ENCODE results near the gene ABCB11.
"Not testable (repeated sequence)": the region's sequence is repeated elsewhere in the genome, so short reads cannot be mapped to it uniquely, and the experiment has no call there.

Gene ABCB11

DNA sequence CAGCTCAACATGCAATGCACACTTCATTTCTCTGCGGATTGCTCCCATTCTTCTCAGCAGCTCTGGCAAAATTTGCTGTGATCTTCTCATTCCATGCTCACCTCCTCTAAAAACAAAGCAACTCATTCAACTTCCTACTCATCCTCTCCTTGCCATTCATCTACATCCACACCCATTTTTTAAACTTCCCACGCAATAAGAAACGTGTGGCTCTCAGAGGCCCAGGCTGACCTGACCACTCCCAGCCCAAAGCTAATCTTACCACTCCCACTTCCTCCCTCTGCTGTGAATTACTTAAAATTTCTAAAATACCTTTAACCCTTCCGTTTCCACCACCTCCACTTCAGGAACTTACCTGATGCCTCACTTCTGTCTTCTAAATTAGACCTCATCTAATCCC, 15.2 kb downstream of the ABCB11 start:
- Histone ChIP-seq H3K4me3 (ENCODE audit: low read depth, low read length) (no peak overlapping the region), H3K36me3 (replicated peaks) (no peaks in the 10 kb centered on the region), H3K27ac (no peak overlapping the region), H3K27me3 (replicated peaks) (no peaks in the 10 kb centered on the region)
- TF ChIP-seq, protein P1, sequence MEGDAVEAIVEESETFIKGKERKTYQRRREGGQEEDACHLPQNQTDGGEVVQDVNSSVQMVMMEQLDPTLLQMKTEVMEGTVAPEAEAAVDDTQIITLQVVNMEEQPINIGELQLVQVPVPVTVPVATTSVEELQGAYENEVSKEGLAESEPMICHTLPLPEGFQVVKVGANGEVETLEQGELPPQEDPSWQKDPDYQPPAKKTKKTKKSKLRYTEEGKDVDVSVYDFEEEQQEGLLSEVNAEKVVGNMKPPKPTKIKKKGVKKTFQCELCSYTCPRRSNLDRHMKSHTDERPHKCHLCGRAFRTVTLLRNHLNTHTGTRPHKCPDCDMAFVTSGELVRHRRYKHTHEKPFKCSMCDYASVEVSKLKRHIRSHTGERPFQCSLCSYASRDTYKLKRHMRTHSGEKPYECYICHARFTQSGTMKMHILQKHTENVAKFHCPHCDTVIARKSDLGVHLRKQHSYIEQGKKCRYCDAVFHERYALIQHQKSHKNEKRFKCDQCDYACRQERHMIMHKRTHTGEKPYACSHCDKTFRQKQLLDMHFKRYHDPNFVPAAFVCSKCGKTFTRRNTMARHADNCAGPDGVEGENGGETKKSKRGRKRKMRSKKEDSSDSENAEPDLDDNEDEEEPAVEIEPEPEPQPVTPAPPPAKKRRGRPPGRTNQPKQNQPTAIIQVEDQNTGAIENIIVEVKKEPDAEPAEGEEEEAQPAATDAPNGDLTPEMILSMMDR (IDR thresholded peaks at IDR 0.05; ENCODE audit: low read depth, low read length, missing control alignments), result no peak
- in situ Hi-C loops (cut with HindIII; ENCODE audit: low pct_ligation_motif_present, low sequenced_read_pairs), result no loop called here
- DNase-seq, result no peak

DNA sequence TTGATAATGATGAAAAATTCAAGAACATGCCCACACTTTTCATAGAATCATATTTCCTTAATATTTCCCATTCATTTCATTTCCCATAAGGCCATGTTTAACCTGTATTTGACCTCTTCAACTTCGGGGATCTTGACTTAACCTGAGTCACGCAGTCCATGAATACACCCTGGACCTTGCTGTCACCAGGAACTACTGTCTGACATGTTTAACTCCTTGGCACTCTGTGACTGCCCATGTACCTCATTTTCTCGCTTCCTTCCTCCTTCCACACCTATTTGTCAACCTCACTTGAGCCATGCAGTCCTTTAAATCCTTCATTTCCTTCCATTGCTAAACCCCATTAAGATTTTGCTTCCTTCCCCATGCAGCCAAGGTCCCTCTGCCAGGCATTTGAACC, 16.3 kb downstream of the ABCB11 start:
- DNase-seq, result no peak
- Histone ChIP-seq H3K27me3 (replicated peaks) (no peaks in the 10 kb centered on the region), H3K36me3 (replicated peaks) (no peaks in the 10 kb centered on the region), H3K4me3 (ENCODE audit: low read depth, low read length) (no peak overlapping the region), H3K27ac (no peak overlapping the region)
- TF ChIP-seq, protein P1 (IDR thresholded peaks at IDR 0.05; ENCODE audit: low read depth, low read length, missing control alignments), result no peak
- in situ Hi-C loops (cut with HindIII; ENCODE audit: low pct_ligation_motif_present, low sequenced_read_pairs), result no loop called here

- Histone ChIP-seq H3K27me3 (replicated peaks) (no peaks in the 10 kb centered on the region), H3K27ac (peak overlapping the region; percentile 94), H3K36me3 (replicated peaks) (no peaks in the 10 kb centered on the region), H3K4me3 (ENCODE audit: low read depth, low read length) (no peak overlapping the region)
- in situ Hi-C loops (cut with HindIII; ENCODE audit: low pct_ligation_motif_present, low sequenced_read_pairs), result no loop called here
- TF ChIP-seq, protein P1 (IDR thresholded peaks at IDR 0.05; ENCODE audit: low read depth, low read length, missing control alignments), result no peak
- DNase-seq, result no peak
Measured at GRCh38 chr2:169013628-169014026, 17.5 kb downstream of the ABCB11 start.

- in situ Hi-C loops (cut with HindIII; ENCODE audit: low pct_ligation_motif_present, low sequenced_read_pairs), result no loop called here
- no peaks in the 10 kb centered on the region for H3K27me3 ChIP-seq (replicated peaks)
- TF ChIP-seq, protein P1 (IDR thresholded peaks at IDR 0.05; ENCODE audit: low read depth, low read length, missing control alignments), result no peak
- peak overlapping the region; percentile 94 for H3K27ac ChIP-seq
- DNase-seq, result no peak
- H3K36me3 ChIP-seq (replicated peaks), result no peaks in the 10 kb centered on the region
- H3K4me3 ChIP-seq (ENCODE audit: low read depth, low read length), result no peak overlapping the region
Measured at GRCh38 chr2:169012812-169013627, 18.1 kb downstream of the ABCB11 start.

DNA sequence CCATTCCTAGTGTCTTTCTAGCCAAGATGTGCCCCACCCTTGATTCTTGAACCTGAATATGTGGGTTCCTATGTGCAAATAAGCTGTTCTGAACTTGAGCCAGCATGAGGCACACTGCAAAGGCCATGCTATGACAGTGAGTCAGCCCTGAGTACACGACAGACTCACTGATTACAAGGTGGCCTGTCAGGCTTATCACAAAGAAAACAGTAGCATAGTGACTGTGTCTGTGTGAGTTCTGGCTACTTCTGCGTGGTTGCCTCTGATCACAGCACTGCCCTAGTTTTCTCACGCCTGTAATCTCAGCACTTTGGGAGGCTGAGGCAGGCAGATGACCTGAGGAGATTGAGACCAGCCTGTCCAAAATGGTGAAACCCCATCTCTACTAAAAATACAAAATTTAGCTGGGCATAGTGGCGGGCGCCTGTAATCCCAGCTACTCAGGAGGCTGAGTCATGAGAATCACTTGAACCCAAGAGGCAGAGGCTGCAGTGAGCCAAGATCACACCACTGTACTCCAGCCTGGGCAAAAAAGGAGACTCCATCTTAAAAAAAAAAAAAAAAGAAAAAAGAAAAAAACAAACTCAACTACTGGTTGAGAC, 18.8 kb downstream of the ABCB11 start:
- H3K4me3 ChIP-seq (ENCODE audit: low read depth, low read length); H3K36me3 ChIP-seq (replicated peaks); in situ Hi-C loops (cut with HindIII; ENCODE audit: low pct_ligation_motif_present, low sequenced_read_pairs); H3K27me3 ChIP-seq (replicated peaks): not testable (repeated sequence)
- peak; percentile 99 for DNase-seq
- H3K27ac ChIP-seq, result peak overlapping the region; percentile 94

- Histone ChIP-seq H3K36me3 (replicated peaks) (no peaks in the 10 kb centered on the region), H3K4me3 (ENCODE audit: low read depth, low read length) (no peak overlapping the region), H3K27me3 (replicated peaks) (no peaks in the 10 kb centered on the region), H3K27ac (peak overlapping the region; percentile 94)
- no peak for DNase-seq
- in situ Hi-C loops (cut with HindIII; ENCODE audit: low pct_ligation_motif_present, low sequenced_read_pairs), result no loop called here
- TF ChIP-seq, protein P1 (IDR thresholded peaks at IDR 0.05; ENCODE audit: low read depth, low read length, missing control alignments), result no peak
Measured at GRCh38 chr2:169011698-169012097, 19.4 kb downstream of the ABCB11 start.

Measured in brain microvascular endothelial cell (primary cell).